ENCODE results near the gene LEKR1.
A peak's percentile ranks its signal among the peaks of the same experiment; 100 is the strongest.

Gene LEKR1

GRCh38 chr3:156826144-156826895 is at the start of gene LEKR1 (continued):
- TF ChIP-seq ZBTB6 (tag by site-specific recombination; IDR thresholded peaks at IDR 0.05) (no peak; the same call in 1 of the 2 replicates), ZBTB48 (tag by site-specific recombination; IDR thresholded peaks at IDR 0.05) (peak; percentile 40), ZNF398 (tag by site-specific recombination; IDR thresholded peaks at IDR 0.05) (no peak), MZF1 (tag by site-specific recombination; IDR thresholded peaks at IDR 0.05; ENCODE audit: borderline replicate concordance) (peak; percentile 78), ZBTB44 (tag by site-specific recombination; IDR thresholded peaks at IDR 0.05) (no peak), RBAK (tag by site-specific recombination; IDR thresholded peaks at IDR 0.05) (no peak), EGR2 (tag by site-specific recombination; IDR thresholded peaks at IDR 0.05; ENCODE audit: low read depth) (peak; percentile 78), AEBP2 (tag by site-specific recombination; IDR thresholded peaks at IDR 0.05; ENCODE audit: borderline replicate concordance) (no peak), ZNF521 (tag by site-specific recombination; IDR thresholded peaks at IDR 0.05) (no peak), ZBTB21 (tag by site-specific recombination; IDR thresholded peaks at IDR 0.05) (peak; percentile 98), ZNF830 (tag by site-specific recombination; IDR thresholded peaks at IDR 0.05; ENCODE audit: low read depth) (no peak), ZNF514 (tag by site-specific recombination; IDR thresholded peaks at IDR 0.05) (no peak), ZEB2 (tag by site-specific recombination; IDR thresholded peaks at IDR 0.05) (peak; percentile 69; the same call in 1 of the 2 replicates), ZNF426 (tag by site-specific recombination; IDR thresholded peaks at IDR 0.05) (no peak), ZNF747 (tag by site-specific recombination; IDR thresholded peaks at IDR 0.05) (no peak), PRDM6 (tag by site-specific recombination; IDR thresholded peaks at IDR 0.05) (no peak), ZNF274 (IDR thresholded peaks at IDR 0.05; ENCODE audit: low read length) (no peak), ZNF274 (tag by site-specific recombination; IDR thresholded peaks at IDR 0.05; ENCODE audit: borderline replicate concordance) (no peak), ZFP37 (tag by site-specific recombination; IDR thresholded peaks at IDR 0.05) (peak; percentile 84; the same call in 1 of the 2 replicates), ZNF571 (tag by site-specific recombination; IDR thresholded peaks at IDR 0.05) (no peak), PATZ1 (tag by site-specific recombination; IDR thresholded peaks at IDR 0.05) (peak; percentile 82), ZNF792 (tag by site-specific recombination; IDR thresholded peaks at IDR 0.05) (no peak), ZNF610 (tag by site-specific recombination; IDR thresholded peaks at IDR 0.05; ENCODE audit: borderline replicate concordance) (peak; percentile 42; the same call in 1 of the 2 replicates), ZNF302 (tag by site-specific recombination; IDR thresholded peaks at IDR 0.05; ENCODE audit: low read depth) (no peak), ZNF776 (tag by site-specific recombination; IDR thresholded peaks at IDR 0.05; ENCODE audit: borderline replicate concordance) (no peak), ZNF18 (tag by site-specific recombination; IDR thresholded peaks at IDR 0.05) (0 out of 2 replicates have a peak, but pooled peaks have one; percentile 54), ZFP41 (tag by site-specific recombination; IDR thresholded peaks at IDR 0.05; ENCODE audit: borderline replicate concordance) (no peak)
